ENCODE results near the gene PEAK1.

Gene PEAK1

GRCh38 chr15:77226652-77227051, 193.3 kb downstream of the PEAK1 start:
- Histone ChIP-seq H4K20me1 (ENCODE audit: low read depth, low read length) (no peaks in the 10 kb centered on the region), H3K79me2 (ENCODE audit: insufficient read depth, low read length) (no peaks in the 10 kb centered on the region), H3K9me3 (ENCODE audit: insufficient read depth, low read length) (no peaks in the 10 kb centered on the region), H2AFZ (ENCODE audit: low read depth, low read length, severe bottlenecking) (no peak overlapping the region), H3F3A (ENCODE audit: insufficient read depth) (no peaks in the 10 kb centered on the region), H3K27ac (ENCODE audit: low read depth, low read length) (no peak overlapping the region), H3K4me2 (ENCODE audit: low read depth, low read length, poor library complexity, severe bottlenecking) (no peak overlapping the region), H3K9ac (ENCODE audit: low read length) (no peak overlapping the region), H3K4me3 (ENCODE audit: insufficient read depth, low read length, poor library complexity, severe bottlenecking) (no peak overlapping the region), H3K9me2 (replicated peaks; ENCODE audit: insufficient read depth, low read length) (no peaks in the 10 kb centered on the region), H3K27me3 (ENCODE audit: low read length) (no peaks in the 10 kb centered on the region), H3K36me3 (ENCODE audit: low read length) (no peaks in the 10 kb centered on the region)
- TF ChIP-seq EZH2phosphoT487 (conservative IDR thresholded peaks at IDR 0.05; ENCODE audit: low read length) (no peak), CTCF (IDR thresholded peaks at IDR 0.05; ENCODE audit: insufficient read depth, low read length, poor library complexity, severe bottlenecking) (no peak)

GRCh38 chr15:77225646-77226045, 194.3 kb downstream of the PEAK1 start:
- no peak overlapping the region for H3K4me3 ChIP-seq (ENCODE audit: insufficient read depth, low read length, poor library complexity, severe bottlenecking)
- no peak overlapping the region for H2AFZ ChIP-seq (ENCODE audit: low read depth, low read length, severe bottlenecking)
- no peaks in the 10 kb centered on the region for H3F3A ChIP-seq (ENCODE audit: insufficient read depth)
- TF ChIP-seq CTCF (IDR thresholded peaks at IDR 0.05; ENCODE audit: insufficient read depth, low read length, poor library complexity, severe bottlenecking) (no peak), EZH2phosphoT487 (conservative IDR thresholded peaks at IDR 0.05; ENCODE audit: low read length) (no peak)
- no peaks in the 10 kb centered on the region for H4K20me1 ChIP-seq (ENCODE audit: low read depth, low read length)
- H3K79me2 ChIP-seq (ENCODE audit: insufficient read depth, low read length): no peaks in the 10 kb centered on the region
- no peak overlapping the region for H3K9ac ChIP-seq (ENCODE audit: low read length)
- H3K36me3 ChIP-seq (ENCODE audit: low read length): no peaks in the 10 kb centered on the region
- no peaks in the 10 kb centered on the region for H3K9me3 ChIP-seq (ENCODE audit: insufficient read depth, low read length)
- no peak overlapping the region for H3K4me2 ChIP-seq (ENCODE audit: low read depth, low read length, poor library complexity, severe bottlenecking)
- H3K27ac ChIP-seq (ENCODE audit: low read depth, low read length): no peak overlapping the region
- H3K9me2 ChIP-seq (replicated peaks; ENCODE audit: insufficient read depth, low read length): no peaks in the 10 kb centered on the region
- no peaks in the 10 kb centered on the region for H3K27me3 ChIP-seq (ENCODE audit: low read length)

- Histone ChIP-seq H3K9me2 (replicated peaks; ENCODE audit: insufficient read depth, low read length) (no peaks in the 10 kb centered on the region), H2AFZ (ENCODE audit: low read depth, low read length, severe bottlenecking) (no peak overlapping the region), H3K27ac (ENCODE audit: low read depth, low read length) (no peak overlapping the region), H3K9me3 (ENCODE audit: insufficient read depth, low read length) (no peaks in the 10 kb centered on the region), H3K79me2 (ENCODE audit: insufficient read depth, low read length) (no peaks in the 10 kb centered on the region), H3K4me3 (ENCODE audit: insufficient read depth, low read length, poor library complexity, severe bottlenecking) (no peak overlapping the region), H3K4me2 (ENCODE audit: low read depth, low read length, poor library complexity, severe bottlenecking) (no peak overlapping the region), H3F3A (ENCODE audit: insufficient read depth) (no peaks in the 10 kb centered on the region), H3K27me3 (ENCODE audit: low read length) (no peaks in the 10 kb centered on the region), H3K9ac (ENCODE audit: low read length) (no peak overlapping the region), H4K20me1 (ENCODE audit: low read depth, low read length) (no peaks in the 10 kb centered on the region), H3K36me3 (ENCODE audit: low read length) (no peaks in the 10 kb centered on the region)
- TF ChIP-seq EZH2phosphoT487 (conservative IDR thresholded peaks at IDR 0.05; ENCODE audit: low read length): no peak
- TF ChIP-seq CTCF (IDR thresholded peaks at IDR 0.05; ENCODE audit: insufficient read depth, low read length, poor library complexity, severe bottlenecking): no peak
These were observed 194.8 kb downstream of the PEAK1 start for GRCh38 chr15:77225088-77225487.

Measured in SU-DHL-6 (cell line).